Measurements from ENCODE around the gene GRB10. TPM values are rescaled to one million over a fixed set of nuclear protein-coding genes. Genes with fewer than 3 reads are reported as not detected.

Gene GRB10
- total RNA-seq, 1 experiment from 2014 or later, result 38.3 TPM

DNA sequence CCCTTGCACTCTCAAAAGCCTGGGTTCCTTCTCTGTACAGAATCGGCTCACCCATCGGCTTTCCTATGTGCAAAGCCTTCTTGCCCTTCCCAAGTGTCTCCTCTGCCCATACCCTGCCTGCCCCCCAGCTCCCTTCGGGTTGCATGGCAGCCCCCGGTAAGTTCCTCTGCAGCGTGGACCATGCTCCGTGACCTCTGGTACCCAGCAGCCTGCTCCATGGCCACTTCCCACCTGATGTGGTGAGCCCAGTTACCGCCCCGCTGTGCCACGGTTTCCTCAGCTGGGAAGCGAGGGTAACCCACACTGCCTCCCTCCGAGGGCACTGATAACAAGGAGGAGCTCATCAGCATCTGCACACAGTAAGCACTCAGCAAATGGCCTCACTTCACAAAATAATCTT lies 110.7 kb downstream of the GRB10 start:
- BruUV-seq (replicated peaks), result no TSS peak
- DNase-seq (ENCODE audit: low read depth, low spot score) (no peak), ATAC-seq (no peak)
- intact Hi-C loops (cut with micrococcal nuclease; ENCODE audit: unreplicated experiment), result loop anchor here (10.0 kb wide), 1 partner anchor 577 kb away; the partner anchor contains the start of gene ZPBP
- Histone ChIP-seq H3K4me1 (ENCODE audit: control insufficient read depth, insufficient read depth, low read length) (no peaks in the 10 kb centered on the region), H3K27ac (ENCODE audit: low read length) (no peak overlapping the region), H3K4me3 (ENCODE audit: low read depth in 2 of 2, low read length in 2 of 2) (no peak overlapping the region), H3K36me3 (ENCODE audit: control insufficient read depth, insufficient read depth, low read length) (no peaks in the 10 kb centered on the region), H3K27me3 (ENCODE audit: control insufficient read depth, insufficient read depth, low read length) (no peaks in the 10 kb centered on the region), H3K9me3 (ENCODE audit: control insufficient read depth, insufficient read depth, low read depth, low read length) (no peaks in the 10 kb centered on the region)
- POLR2A ChIA-PET, result no interaction called here
- in situ Hi-C loops (cut with HindIII; ENCODE audit: low pct_unique_long_range_greater_than_20kb, low sequenced_read_pairs), result no loop called here
- CTCF ChIA-PET, result interaction anchor here (0.6 kb wide), 1 partner anchor 8 kb away, joined by 3 read pairs; no protein-coding TSS in a partner anchor
- TF ChIP-seq, protein P1, sequence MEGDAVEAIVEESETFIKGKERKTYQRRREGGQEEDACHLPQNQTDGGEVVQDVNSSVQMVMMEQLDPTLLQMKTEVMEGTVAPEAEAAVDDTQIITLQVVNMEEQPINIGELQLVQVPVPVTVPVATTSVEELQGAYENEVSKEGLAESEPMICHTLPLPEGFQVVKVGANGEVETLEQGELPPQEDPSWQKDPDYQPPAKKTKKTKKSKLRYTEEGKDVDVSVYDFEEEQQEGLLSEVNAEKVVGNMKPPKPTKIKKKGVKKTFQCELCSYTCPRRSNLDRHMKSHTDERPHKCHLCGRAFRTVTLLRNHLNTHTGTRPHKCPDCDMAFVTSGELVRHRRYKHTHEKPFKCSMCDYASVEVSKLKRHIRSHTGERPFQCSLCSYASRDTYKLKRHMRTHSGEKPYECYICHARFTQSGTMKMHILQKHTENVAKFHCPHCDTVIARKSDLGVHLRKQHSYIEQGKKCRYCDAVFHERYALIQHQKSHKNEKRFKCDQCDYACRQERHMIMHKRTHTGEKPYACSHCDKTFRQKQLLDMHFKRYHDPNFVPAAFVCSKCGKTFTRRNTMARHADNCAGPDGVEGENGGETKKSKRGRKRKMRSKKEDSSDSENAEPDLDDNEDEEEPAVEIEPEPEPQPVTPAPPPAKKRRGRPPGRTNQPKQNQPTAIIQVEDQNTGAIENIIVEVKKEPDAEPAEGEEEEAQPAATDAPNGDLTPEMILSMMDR (IDR thresholded peaks at IDR 0.05), result no peak
- TF ChIP-seq, protein P2, sequence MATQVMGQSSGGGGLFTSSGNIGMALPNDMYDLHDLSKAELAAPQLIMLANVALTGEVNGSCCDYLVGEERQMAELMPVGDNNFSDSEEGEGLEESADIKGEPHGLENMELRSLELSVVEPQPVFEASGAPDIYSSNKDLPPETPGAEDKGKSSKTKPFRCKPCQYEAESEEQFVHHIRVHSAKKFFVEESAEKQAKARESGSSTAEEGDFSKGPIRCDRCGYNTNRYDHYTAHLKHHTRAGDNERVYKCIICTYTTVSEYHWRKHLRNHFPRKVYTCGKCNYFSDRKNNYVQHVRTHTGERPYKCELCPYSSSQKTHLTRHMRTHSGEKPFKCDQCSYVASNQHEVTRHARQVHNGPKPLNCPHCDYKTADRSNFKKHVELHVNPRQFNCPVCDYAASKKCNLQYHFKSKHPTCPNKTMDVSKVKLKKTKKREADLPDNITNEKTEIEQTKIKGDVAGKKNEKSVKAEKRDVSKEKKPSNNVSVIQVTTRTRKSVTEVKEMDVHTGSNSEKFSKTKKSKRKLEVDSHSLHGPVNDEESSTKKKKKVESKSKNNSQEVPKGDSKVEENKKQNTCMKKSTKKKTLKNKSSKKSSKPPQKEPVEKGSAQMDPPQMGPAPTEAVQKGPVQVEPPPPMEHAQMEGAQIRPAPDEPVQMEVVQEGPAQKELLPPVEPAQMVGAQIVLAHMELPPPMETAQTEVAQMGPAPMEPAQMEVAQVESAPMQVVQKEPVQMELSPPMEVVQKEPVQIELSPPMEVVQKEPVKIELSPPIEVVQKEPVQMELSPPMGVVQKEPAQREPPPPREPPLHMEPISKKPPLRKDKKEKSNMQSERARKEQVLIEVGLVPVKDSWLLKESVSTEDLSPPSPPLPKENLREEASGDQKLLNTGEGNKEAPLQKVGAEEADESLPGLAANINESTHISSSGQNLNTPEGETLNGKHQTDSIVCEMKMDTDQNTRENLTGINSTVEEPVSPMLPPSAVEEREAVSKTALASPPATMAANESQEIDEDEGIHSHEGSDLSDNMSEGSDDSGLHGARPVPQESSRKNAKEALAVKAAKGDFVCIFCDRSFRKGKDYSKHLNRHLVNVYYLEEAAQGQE (IDR thresholded peaks at IDR 0.05; ENCODE audit: insufficient read depth in 1 of 2, low read depth in 2 of 2, low read length in 1 of 2), result no peak
- TF ChIP-seq SIN3A (IDR thresholded peaks at IDR 0.05; ENCODE audit: borderline replicate concordance, insufficient read depth, low read depth, low read length) (no peak), TCF7L2 (IDR thresholded peaks at IDR 0.05; ENCODE audit: low read depth, low read length) (no peak), POLR2AphosphoS5 (IDR thresholded peaks at IDR 0.05; ENCODE audit: low read depth, low read length) (no peak)

DNA sequence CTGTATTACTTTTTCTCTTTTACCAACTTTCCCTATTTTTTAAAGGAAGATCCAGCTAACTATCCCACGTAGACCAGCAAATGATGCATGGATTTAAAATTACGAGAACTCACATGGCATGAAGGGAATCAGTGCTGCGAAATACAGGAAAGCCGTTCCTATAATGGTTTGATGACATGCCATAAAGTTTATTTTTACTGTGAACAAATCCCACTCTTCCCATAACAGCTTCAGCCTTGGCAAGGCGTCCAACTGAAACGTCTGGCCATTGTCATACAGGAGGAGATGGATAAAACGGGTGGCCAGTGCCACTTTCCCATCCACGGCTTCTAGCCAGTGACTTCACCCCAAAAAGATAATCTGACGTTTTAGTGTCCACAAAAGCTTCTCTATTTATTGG lies 111.3 kb downstream of the GRB10 start:
- POLR2A ChIA-PET, result no interaction called here
- no TSS peak for BruUV-seq (replicated peaks)

More for the DNA sequence above, 111.3 kb downstream of the GRB10 start:
- CTCF ChIA-PET, result no interaction called here
- no peaks in the 10 kb centered on the region for H3K4me1 ChIP-seq (ENCODE audit: control insufficient read depth, insufficient read depth, low read length)
- in situ Hi-C loops (cut with HindIII; ENCODE audit: low pct_unique_long_range_greater_than_20kb, low sequenced_read_pairs), result no loop called here
- no peaks in the 10 kb centered on the region for H3K36me3 ChIP-seq (ENCODE audit: control insufficient read depth, insufficient read depth, low read length)
- ATAC-seq (no peak), DNase-seq (ENCODE audit: low read depth, low spot score) (no peak)
- intact Hi-C loops (cut with micrococcal nuclease; ENCODE audit: unreplicated experiment), result loop anchor here (10.0 kb wide), 1 partner anchor 577 kb away; the partner anchor contains the start of gene ZPBP
- TF ChIP-seq, protein P1 (IDR thresholded peaks at IDR 0.05), result no peak
- no peak for TF ChIP-seq TCF7L2 (IDR thresholded peaks at IDR 0.05; ENCODE audit: low read depth, low read length)
- TF ChIP-seq, protein P2 (IDR thresholded peaks at IDR 0.05; ENCODE audit: insufficient read depth in 1 of 2, low read depth in 2 of 2, low read length in 1 of 2), result no peak
- no peak for TF ChIP-seq POLR2AphosphoS5 (IDR thresholded peaks at IDR 0.05; ENCODE audit: low read depth, low read length)
- TF ChIP-seq SIN3A (IDR thresholded peaks at IDR 0.05; ENCODE audit: borderline replicate concordance, insufficient read depth, low read depth, low read length), result no peak
- H3K27ac ChIP-seq (ENCODE audit: low read length), result no peak overlapping the region
- no peak overlapping the region for H3K4me3 ChIP-seq (ENCODE audit: low read depth in 2 of 2, low read length in 2 of 2)
- H3K9me3 ChIP-seq (ENCODE audit: control insufficient read depth, insufficient read depth, low read depth, low read length), result no peaks in the 10 kb centered on the region
- H3K27me3 ChIP-seq (ENCODE audit: control insufficient read depth, insufficient read depth, low read length), result no peaks in the 10 kb centered on the region
